Islet of Langerhans (tissue), 1 donor: ENCODE measurements around the gene MADCAM1.
"Not testable (repeated sequence)": the region's sequence is repeated elsewhere in the genome, so short reads cannot be mapped to it uniquely, and the experiment has no call there.

Source experiments
- FAIRE-seq: peaks from one replicate; lab custom pipeline; 2011; peaks lifted over from hg19 to GRCh38; lab: Jason Lieb, UNC

Gene MADCAM1

GRCh38 chr19:465056-465816 lies 31.1 kb upstream of the MADCAM1 start:
- FAIRE-seq, result no peak

GRCh38 chr19:467554-467953 lies 28.7 kb upstream of the MADCAM1 start:
- FAIRE-seq, result no peak

- no peak for FAIRE-seq
These were observed 27.6 kb upstream of the MADCAM1 start for GRCh38 chr19:468587-469256.

GRCh38 chr19:469833-470232 lies 26.5 kb upstream of the MADCAM1 start:
- no peak for FAIRE-seq

GRCh38 chr19:470701-471100 lies 25.6 kb upstream of the MADCAM1 start:
- FAIRE-seq, result no peak

- FAIRE-seq, result no peak
These were observed 24.1 kb upstream of the MADCAM1 start for GRCh38 chr19:472005-472858.

- no peak for FAIRE-seq
These were observed 21.9 kb upstream of the MADCAM1 start for GRCh38 chr19:474126-475078.

GRCh38 chr19:475360-475759 lies 20.9 kb upstream of the MADCAM1 start:
- FAIRE-seq, result no peak

- FAIRE-seq, result no peak
These were observed 17.9 kb upstream of the MADCAM1 start for GRCh38 chr19:478236-478903.

GRCh38 chr19:478976-479375 lies 17.3 kb upstream of the MADCAM1 start:
- FAIRE-seq, result no peak

- no peak for FAIRE-seq
These were observed 16.1 kb upstream of the MADCAM1 start for GRCh38 chr19:480016-480855.

GRCh38 chr19:481100-481499 lies 15.2 kb upstream of the MADCAM1 start:
- FAIRE-seq, result not testable (repeated sequence)

GRCh38 chr19:482186-483041 lies 13.9 kb upstream of the MADCAM1 start:
- no peak for FAIRE-seq

- FAIRE-seq, result no peak
These were observed 12.8 kb upstream of the MADCAM1 start for GRCh38 chr19:483332-484072.

- no peak for FAIRE-seq
These were observed 11.8 kb upstream of the MADCAM1 start for GRCh38 chr19:484494-484893.

GRCh38 chr19:485077-485476 lies 11.2 kb upstream of the MADCAM1 start:
- FAIRE-seq, result no peak

GRCh38 chr19:485583-486236 lies 10.6 kb upstream of the MADCAM1 start:
- FAIRE-seq, result no peak
